ENCODE data around the gene TIMM10. TPM values are rescaled to one million over a fixed set of nuclear protein-coding genes. Genes with fewer than 3 reads are reported as not detected.

Gene TIMM10
- total RNA-seq, 6 experiments from 2014 or later: 19.6 to 48.5 (median 39.0) TPM

DNA sequence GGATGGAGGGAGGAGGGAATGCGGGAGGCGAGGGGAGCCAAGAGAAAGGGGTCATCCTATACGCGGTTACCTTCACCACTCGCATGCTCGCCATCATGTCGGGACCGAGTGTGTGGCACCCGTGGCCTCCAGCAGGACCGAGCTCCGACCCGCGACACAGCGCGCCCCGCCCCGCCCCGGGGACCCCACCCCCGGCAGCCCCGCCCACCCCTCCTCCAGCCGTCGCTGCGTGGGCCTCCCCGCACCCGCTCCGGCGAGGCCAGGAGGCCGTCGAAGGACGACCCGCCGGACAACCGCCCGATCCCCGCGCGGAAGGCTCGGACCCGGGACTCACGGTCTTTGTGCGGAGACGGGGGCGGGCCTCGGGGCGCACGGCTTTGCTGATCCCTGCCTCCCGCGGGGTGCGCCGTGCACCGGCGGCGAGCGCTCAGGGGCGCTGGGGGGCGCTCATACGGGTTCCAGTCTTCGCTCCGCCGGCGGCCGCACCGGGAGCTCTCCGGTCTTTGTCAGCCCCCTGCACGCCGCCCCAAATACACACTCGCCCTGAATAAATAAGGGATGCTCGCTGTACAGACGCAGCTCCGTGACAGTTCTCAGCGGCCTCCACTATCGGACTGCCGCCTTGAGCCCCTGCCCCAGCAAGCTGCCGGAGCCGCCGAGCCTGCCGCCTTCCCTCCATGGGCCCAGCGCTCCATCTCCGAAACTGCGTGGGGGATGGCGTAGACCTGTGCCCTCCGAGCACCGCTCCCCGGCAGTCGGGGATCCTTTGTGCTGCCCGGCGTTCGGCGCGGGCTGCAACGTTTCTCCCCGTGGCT, 37.2 kb upstream of the TIMM10 start, which contains the start of gene UBE2L6:
TSS of gene UBE2L6 (minus strand) at position 158 of the 815 bp plus-strand sequence. CDS start at position 97, 61 bp downstream.
- 1% methylated on average over 20 of the region's 92 CpGs for WGBS (ENCODE audit: insufficient coverage, low coverage, low lambda C conversion rate, missing lambda C conversion rate)
- Histone ChIP-seq H3K9me3 (no peaks in the 10 kb centered on the region), H3K27me3 (no peaks in the 10 kb centered on the region), H3K4me3 (peak within 1 kb of the TSS; percentile 60 to 93 (median 75)), H3K36me3 (peaks cover 0 to 4% (median 0%) of the 10 kb centered on the region in 4 donors), H3K27ac (peak within 1 kb of the TSS; percentile 81 to 84 (median 82)), H3K4me1 (peaks cover 0 to 29% (median 3%) of the 10 kb centered on the region in 4 donors)
- ATAC-seq (peak; percentile 67 to 85 (median 83)), DNase-seq (peak; percentile 84 to 85 (median 85))
- intact Hi-C loops (cut with DNase I): loop anchor here in 1 of 2 donors (5.0 kb wide), 1 partner anchor 75 kb away; no protein-coding TSS in a partner anchor
- TF ChIP-seq POLR2A (IDR thresholded peaks at IDR 0.05): peak; percentile 22
- TF ChIP-seq, protein P1, sequence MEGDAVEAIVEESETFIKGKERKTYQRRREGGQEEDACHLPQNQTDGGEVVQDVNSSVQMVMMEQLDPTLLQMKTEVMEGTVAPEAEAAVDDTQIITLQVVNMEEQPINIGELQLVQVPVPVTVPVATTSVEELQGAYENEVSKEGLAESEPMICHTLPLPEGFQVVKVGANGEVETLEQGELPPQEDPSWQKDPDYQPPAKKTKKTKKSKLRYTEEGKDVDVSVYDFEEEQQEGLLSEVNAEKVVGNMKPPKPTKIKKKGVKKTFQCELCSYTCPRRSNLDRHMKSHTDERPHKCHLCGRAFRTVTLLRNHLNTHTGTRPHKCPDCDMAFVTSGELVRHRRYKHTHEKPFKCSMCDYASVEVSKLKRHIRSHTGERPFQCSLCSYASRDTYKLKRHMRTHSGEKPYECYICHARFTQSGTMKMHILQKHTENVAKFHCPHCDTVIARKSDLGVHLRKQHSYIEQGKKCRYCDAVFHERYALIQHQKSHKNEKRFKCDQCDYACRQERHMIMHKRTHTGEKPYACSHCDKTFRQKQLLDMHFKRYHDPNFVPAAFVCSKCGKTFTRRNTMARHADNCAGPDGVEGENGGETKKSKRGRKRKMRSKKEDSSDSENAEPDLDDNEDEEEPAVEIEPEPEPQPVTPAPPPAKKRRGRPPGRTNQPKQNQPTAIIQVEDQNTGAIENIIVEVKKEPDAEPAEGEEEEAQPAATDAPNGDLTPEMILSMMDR (IDR thresholded peaks at IDR 0.05): peak in 2 of 4 donors; percentile 88 to 89

DNA sequence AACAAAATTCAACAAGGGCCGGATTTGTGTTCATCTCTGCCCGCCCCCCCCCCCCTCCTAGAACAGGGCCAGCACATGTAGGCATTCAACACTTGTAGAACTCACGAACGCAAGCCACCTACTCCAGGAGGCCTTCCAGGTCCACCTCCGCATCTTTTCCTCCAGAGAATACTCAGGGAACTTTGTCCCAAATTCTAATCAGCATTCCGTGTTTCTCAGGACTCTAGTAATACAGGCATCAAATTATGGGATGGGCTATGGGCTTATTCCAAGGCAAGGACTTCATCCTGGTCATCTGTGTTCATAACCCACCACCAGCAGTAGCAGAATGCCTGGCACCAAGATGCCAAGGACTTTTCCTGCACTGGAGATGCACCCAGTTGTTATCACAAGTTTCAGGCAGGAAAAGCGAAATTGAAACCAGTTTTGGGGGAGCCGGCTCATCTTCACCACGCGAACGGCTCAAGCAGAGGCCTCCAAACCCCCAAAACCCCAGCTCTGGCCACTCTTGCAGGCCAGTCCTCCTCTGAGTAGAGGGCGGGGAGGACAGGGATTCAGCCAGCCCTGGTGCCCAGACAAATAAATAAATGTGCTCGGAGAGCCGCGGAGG, 36.5 kb upstream of the TIMM10 start:
- ATAC-seq (peak in 3 of 4 donors; percentile 5 to 31 (median 25)), DNase-seq (no peak)
- Histone ChIP-seq H3K36me3 (peaks cover 0 to 4% (median 0%) of the 10 kb centered on the region in 4 donors), H3K27ac (peak overlapping the region; percentile 81 to 84 (median 82)), H3K4me3 (peak overlapping the region; percentile 60 to 93 (median 75)), H3K4me1 (peaks cover 0 to 29% (median 3%) of the 10 kb centered on the region in 4 donors), H3K9me3 (no peaks in the 10 kb centered on the region), H3K27me3 (no peaks in the 10 kb centered on the region)
- 2% methylated on average over 11 of the region's 15 CpGs for WGBS (ENCODE audit: insufficient coverage, low coverage, low lambda C conversion rate, missing lambda C conversion rate)
- TF ChIP-seq, protein P1 (IDR thresholded peaks at IDR 0.05): no peak
- no peak for TF ChIP-seq POLR2A (IDR thresholded peaks at IDR 0.05)
- intact Hi-C loops (cut with DNase I): loop anchor here in 1 of 2 donors (5.0 kb wide), 1 partner anchor 75 kb away; no protein-coding TSS in a partner anchor

DNA sequence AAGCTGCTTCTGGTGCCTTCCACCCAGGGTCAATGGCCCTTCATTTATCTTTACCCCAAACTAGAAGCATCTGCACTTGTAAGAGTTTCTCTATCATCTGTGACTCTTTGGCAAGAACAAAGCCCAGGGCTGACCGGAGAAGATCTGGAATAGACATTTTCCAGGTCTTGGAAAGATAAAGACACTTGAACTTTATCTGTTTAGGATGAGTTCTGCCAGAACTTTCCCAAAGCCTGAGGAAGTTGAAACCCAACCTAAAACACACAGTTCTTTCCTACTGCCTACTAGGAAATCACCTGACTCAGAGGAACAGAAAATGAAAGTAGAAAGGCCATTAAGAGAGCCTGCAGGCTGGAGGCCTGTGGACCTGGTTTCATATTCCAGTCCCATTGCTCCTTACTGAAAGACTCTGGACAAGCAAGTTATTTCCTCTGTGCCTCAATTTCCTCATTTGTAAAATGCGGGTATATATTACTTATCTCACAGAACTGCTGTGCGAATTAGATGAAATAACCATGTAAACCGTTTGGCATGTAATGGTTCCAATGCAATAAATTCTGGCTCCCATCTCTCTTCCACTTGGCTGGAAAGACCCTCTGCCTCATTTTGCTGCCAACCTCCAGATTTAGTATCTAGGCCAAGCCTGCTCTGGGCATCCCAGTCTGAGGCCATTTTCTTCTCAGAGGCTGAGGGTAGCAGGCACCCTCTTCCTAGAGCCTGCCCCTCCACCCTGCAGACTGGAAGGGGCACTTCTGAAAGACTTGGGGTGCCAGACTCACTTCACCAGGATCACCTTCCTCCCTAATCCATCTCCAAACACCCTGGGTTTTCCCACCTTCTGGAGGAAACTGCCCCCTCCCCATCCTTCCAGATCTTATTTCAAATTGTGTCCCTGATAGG, 35.7 kb upstream of the TIMM10 start:
- H3K4me1 ChIP-seq: peaks cover 0 to 29% (median 3%) of the 10 kb centered on the region in 4 donors
- WGBS (ENCODE audit: insufficient coverage, low coverage, low lambda C conversion rate, missing lambda C conversion rate): 2% methylated on average over 4 of the region's 4 CpGs
- H3K4me3 ChIP-seq: peak overlapping the region; percentile 60 to 93 (median 75)
- H3K36me3 ChIP-seq: peaks cover 0 to 4% (median 0%) of the 10 kb centered on the region in 4 donors
- intact Hi-C loops (cut with DNase I): loop anchor here in 1 of 2 donors (5.0 kb wide), 1 partner anchor 76 kb away; no protein-coding TSS in a partner anchor
- peak in 1 of 3 donors; percentile 58 for DNase-seq
- H3K27me3 ChIP-seq: no peaks in the 10 kb centered on the region
- peak overlapping the region; percentile 81 to 84 (median 82) for H3K27ac ChIP-seq
- H3K9me3 ChIP-seq: no peaks in the 10 kb centered on the region
- TF ChIP-seq, protein P1 (IDR thresholded peaks at IDR 0.05): no peak
- no peak for TF ChIP-seq POLR2A (IDR thresholded peaks at IDR 0.05)
- peak; percentile 72 to 81 (median 73) for ATAC-seq

DNA sequence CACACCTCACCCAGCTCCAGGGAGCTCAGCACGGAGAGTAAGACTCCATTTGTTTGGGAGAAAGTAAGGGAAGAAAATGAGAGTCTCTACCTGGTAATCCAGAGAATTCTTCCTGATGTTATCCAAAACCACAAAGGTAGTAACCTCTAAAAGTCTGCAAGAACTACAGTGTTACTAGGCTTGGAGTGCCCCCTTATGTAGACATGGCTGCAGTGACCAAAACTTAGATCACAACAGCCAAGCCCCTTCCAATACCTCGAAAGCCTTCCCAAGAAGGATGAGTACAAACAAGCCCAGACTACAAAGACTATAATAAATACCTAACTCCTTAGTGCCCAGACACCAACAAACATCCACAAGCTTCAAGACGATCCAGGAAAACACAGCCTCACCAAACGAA, 32.0 kb upstream of the TIMM10 start:
- TF ChIP-seq, protein P1 (IDR thresholded peaks at IDR 0.05): no peak
- TF ChIP-seq POLR2A (IDR thresholded peaks at IDR 0.05): no peak
- ATAC-seq (no peak), DNase-seq (no peak)
- no peaks in the 10 kb centered on the region for H3K27me3 ChIP-seq
- intact Hi-C loops (cut with DNase I): no loop called here
- peaks cover 0 to 14% (median 3%) of the 10 kb centered on the region in 4 donors for H3K4me1 ChIP-seq
- H3K4me3 ChIP-seq: no peak overlapping the region
- no peaks in the 10 kb centered on the region for H3K9me3 ChIP-seq
- no peak overlapping the region for H3K27ac ChIP-seq
- peaks cover 0 to 24% (median 11%) of the 10 kb centered on the region in 4 donors for H3K36me3 ChIP-seq
- 63% methylated on average over 3 of the region's 4 CpGs for WGBS (ENCODE audit: insufficient coverage, low coverage, low lambda C conversion rate, missing lambda C conversion rate)

Measured in right lobe of liver (tissue), 6 donors.